Spinal cord (tissue), 10 donors: ENCODE results near the gene NAV3. TPM values are rescaled to one million over a fixed set of nuclear protein-coding genes. Genes with fewer than 3 reads are reported as not detected.

Source experiments
- DNase-seq, 6 donors: peaks; one replicate each; pipeline versions ENCODE4 v3.0.0 to v3.0.0-alpha.2; 2013 to 2015; ENCODE audit warnings: low spot score in 6 of 6, low read depth in 4 of 6
- H3K27ac ChIP-seq: one replicate; pipeline ENCODE4 v1.5.1; 2013; ENCODE audit warnings: low read depth, low read length, control low read depth
- H3K27me3 ChIP-seq: one replicate; pipeline ENCODE4 v1.6.1; 2013; ENCODE audit warnings: low read length; ENCODE audit not compliant: control insufficient read depth, insufficient read depth
- H3K36me3 ChIP-seq: one replicate; pipeline ENCODE4 v1.6.1; 2013; ENCODE audit warnings: low read length; ENCODE audit not compliant: control insufficient read depth, insufficient read depth
- H3K4me1 ChIP-seq: one replicate; pipeline ENCODE4 v1.6.1; 2013; ENCODE audit warnings: low read length; ENCODE audit not compliant: control insufficient read depth, insufficient read depth
- H3K4me3 ChIP-seq: one replicate; pipeline ENCODE4 v1.5.1; 2013; ENCODE audit warnings: low read depth, low read length, control low read depth
- H3K9me3 ChIP-seq: one replicate; pipeline ENCODE4 v1.6.1; 2013; ENCODE audit warnings: low read length; ENCODE audit not compliant: control insufficient read depth, insufficient read depth
- WGBS: methylation state at CpG from one replicate; pipeline ENCODE4 v1.1.5; 2013; ENCODE audit warnings: missing lambda C conversion rate; ENCODE audit not compliant: insufficient coverage; 5-methylcytosine and 5-hydroxymethylcytosine counted together
- polyA plus RNA-seq, 2 donors: library from polyadenylated mRNA; unstranded; fragments of 120-200 nt; gene quantifications; one replicate each; pipeline ENCODE4 v1.2.1, GENCODE V29; 2013; ENCODE audit not compliant: insufficient read length in 2 of 2
- total RNA-seq, 2 donors: library from RNA; depleted of rRNA in 1 of 2; stranded (reverse); fragments of 120-200 nt in 1 of 2; fragments of >200 nt in 1 of 2; gene quantifications; one replicate each; pipeline versions ENCODE4 v1.2.3 to v1.2.4, GENCODE V29; 2013 to 2014
- donor health status: healthy.

The NAV3 gene
- total and polyA plus RNA-seq, 4 donors, result 28.9 to 96.3 (median 47.1) TPM

GRCh38 chr12:78007173-78007572, 176.5 kb downstream of the NAV3 start:
- no CpG with 5 or more reads among the region's 4 CpGs for WGBS
- peaks cover 5% of the 10 kb centered on the region for H3K36me3 ChIP-seq
- no peak overlapping the region for H3K27ac ChIP-seq
- DNase-seq, result no peak
- no peak overlapping the region for H3K4me3 ChIP-seq
- H3K9me3 ChIP-seq, result no peaks in the 10 kb centered on the region
- H3K4me1 ChIP-seq, result no peaks in the 10 kb centered on the region
- no peaks in the 10 kb centered on the region for H3K27me3 ChIP-seq

GRCh38 chr12:78009031-78009430, 178.3 kb downstream of the NAV3 start:
- no CpG with 5 or more reads among the region's 3 CpGs for WGBS
- no peaks in the 10 kb centered on the region for H3K9me3 ChIP-seq
- H3K27me3 ChIP-seq, result no peaks in the 10 kb centered on the region
- H3K36me3 ChIP-seq, result peaks cover 5% of the 10 kb centered on the region
- no peaks in the 10 kb centered on the region for H3K4me1 ChIP-seq
- peak in 1 of 6 donors; percentile 9 for DNase-seq
- H3K4me3 ChIP-seq, result no peak overlapping the region
- no peak overlapping the region for H3K27ac ChIP-seq

GRCh38 chr12:78018171-78018910, 187.6 kb downstream of the NAV3 start:
- Histone ChIP-seq H3K4me1 (peaks cover 2% of the 10 kb centered on the region), H3K36me3 (no peaks in the 10 kb centered on the region), H3K9me3 (no peaks in the 10 kb centered on the region), H3K27me3 (no peaks in the 10 kb centered on the region), H3K27ac (no peak overlapping the region), H3K4me3 (no peak overlapping the region)
- WGBS, result 33% methylated on average over 1 of the region's 4 CpGs
- DNase-seq, result peak in 1 of 6 donors; percentile 61

- WGBS, result no CpG with 5 or more reads among the region's 3 CpGs
- H3K36me3 ChIP-seq, result no peaks in the 10 kb centered on the region
These were observed 188.2 kb downstream of the NAV3 start for GRCh38 chr12:78018939-78019338.

GRCh38 chr12:78028426-78028825, 197.7 kb downstream of the NAV3 start:
- H3K27me3 ChIP-seq, result no peaks in the 10 kb centered on the region
- H3K4me1 ChIP-seq, result no peaks in the 10 kb centered on the region
- no peak overlapping the region for H3K4me3 ChIP-seq
- H3K9me3 ChIP-seq, result no peaks in the 10 kb centered on the region
- peak in 1 of 6 donors; percentile 22 for DNase-seq
- no CpG with 5 or more reads among the region's 1 CpG for WGBS
- no peaks in the 10 kb centered on the region for H3K36me3 ChIP-seq
- no peak overlapping the region for H3K27ac ChIP-seq

More at GRCh38 chr12:78018939-78019338, 188.2 kb downstream of the NAV3 start:
- Histone ChIP-seq H3K27me3 (no peaks in the 10 kb centered on the region), H3K4me1 (peaks cover 2% of the 10 kb centered on the region), H3K27ac (no peak overlapping the region), H3K4me3 (no peak overlapping the region), H3K9me3 (no peaks in the 10 kb centered on the region)
- no peak for DNase-seq

- DNase-seq, result no peak
These were observed 203.3 kb downstream of the NAV3 start for GRCh38 chr12:78034025-78034424.

GRCh38 chr12:78035901-78036606, 205.4 kb downstream of the NAV3 start:
- no peaks in the 10 kb centered on the region for H3K27me3 ChIP-seq
- peak overlapping the region; percentile 33 for H3K4me3 ChIP-seq
- no peaks in the 10 kb centered on the region for H3K9me3 ChIP-seq
- DNase-seq, result peak; percentile 67 to 94 (median 73)
- peaks cover 4% of the 10 kb centered on the region for H3K4me1 ChIP-seq
- 11% methylated on average over 14 of the region's 14 CpGs for WGBS
- H3K36me3 ChIP-seq, result no peaks in the 10 kb centered on the region
- peak overlapping the region; percentile 79 for H3K27ac ChIP-seq

More at GRCh38 chr12:78034025-78034424, 203.3 kb downstream of the NAV3 start:
- Histone ChIP-seq H3K27me3 (no peaks in the 10 kb centered on the region), H3K4me3 (no peak overlapping the region), H3K36me3 (no peaks in the 10 kb centered on the region), H3K9me3 (no peaks in the 10 kb centered on the region), H3K4me1 (peaks cover 4% of the 10 kb centered on the region), H3K27ac (no peak overlapping the region)
- 83% methylated on average over 1 of the region's 4 CpGs for WGBS

GRCh38 chr12:78036874-78037273, 206.2 kb downstream of the NAV3 start:
- Histone ChIP-seq H3K4me3 (peak overlapping the region; percentile 33), H3K27ac (peak overlapping the region; percentile 79), H3K4me1 (peaks cover 4% of the 10 kb centered on the region), H3K27me3 (no peaks in the 10 kb centered on the region), H3K9me3 (no peaks in the 10 kb centered on the region), H3K36me3 (no peaks in the 10 kb centered on the region)
- DNase-seq, result peak in 4 of 6 donors; percentile 17 to 62 (median 42)
- WGBS, result 61% methylated on average over 8 of the region's 8 CpGs

- no peak overlapping the region for H3K27ac ChIP-seq
- H3K4me1 ChIP-seq, result peaks cover 4% of the 10 kb centered on the region
- no CpG with 5 or more reads among the region's 2 CpGs for WGBS
- DNase-seq, result peak in 1 of 6 donors; percentile 21
- H3K4me3 ChIP-seq, result peak overlapping the region; percentile 2
- H3K27me3 ChIP-seq, result no peaks in the 10 kb centered on the region
- H3K9me3 ChIP-seq, result no peaks in the 10 kb centered on the region
- no peaks in the 10 kb centered on the region for H3K36me3 ChIP-seq
These were observed 207.0 kb downstream of the NAV3 start for GRCh38 chr12:78037707-78038106.
